ENCODE results near the gene CPT1B. TPM values are rescaled to one million over a fixed set of nuclear protein-coding genes. Genes with fewer than 3 reads are reported as not detected.

The CPT1B gene
- total and polyA plus RNA-seq, 10 of the 15 experiments (the other 5 are each of a cell fraction or from before 2014, with no cell fraction given), result 3.5 to 54.0 (median 21.7) TPM

GRCh38 chr22:50621948-50622722 is 43.9 kb upstream of the CPT1B start:
- Histone ChIP-seq H3K4me1 (ENCODE audit: control insufficient read depth, insufficient read depth, low read length) (peaks cover 28% of the 10 kb centered on the region), H2AFZ (ENCODE audit: control insufficient read depth, low read depth, low read length) (peak overlapping the region; percentile 87), H3K9me3 (replicated peaks; ENCODE audit: control insufficient read depth, insufficient read depth, low read length) (no peaks in the 10 kb centered on the region), H3K4me2 (ENCODE audit: control insufficient read depth, insufficient read depth) (peak overlapping the region; percentile 100), H3K79me2 (ENCODE audit: control insufficient read depth, insufficient read depth, low read length) (peaks cover 3% of the 10 kb centered on the region; the same call in 1 of the 2 replicates), H3K9ac (ENCODE audit: control insufficient read depth, insufficient read depth, low read length) (peak overlapping the region; percentile 84), H3K27me3 (replicated peaks in 1 of 2; ENCODE audit: control insufficient read depth in 2 of 2, insufficient read depth in 2 of 2, low read length in 1 of 2) (no peaks in the 10 kb centered on the region), H3K27ac (ENCODE audit: control insufficient read depth, insufficient read depth) (peak overlapping the region; percentile 97), H3K4me3 (peak overlapping the region; percentile 70), H4K20me1 (ENCODE audit: control insufficient read depth, insufficient read depth) (no peaks in the 10 kb centered on the region), H3K36me3 (ENCODE audit: control insufficient read depth in 2 of 2, insufficient read depth in 2 of 2, low read length in 1 of 2) (no peaks in the 10 kb centered on the region; a peak in 2 of 4 replicates)
- RAD21 ChIA-PET (ENCODE audit: unreplicated experiment), result interaction anchor here (1.0 to 4.0 kb wide), 15 partner anchors 20 to 381 kb away, joined by 3 to 43 read pairs (median 6); partner anchors contain the start of genes LMF2, NCAPH2, SCO2 and TYMP
- intact Hi-C loops (cut with micrococcal nuclease; ENCODE audit: unreplicated experiment) (loop anchor here (5.0 kb wide), 3 partner anchors 70 to 380 kb away; no protein-coding TSS in a partner anchor), in situ Hi-C loops (cut with MboI) (loop anchor here (5.0 kb wide), 1 partner anchor 95 kb away; the partner anchor contains the start of gene SCO2)
- FAIRE-seq, result no peak
- POLR2A ChIA-PET, result interaction anchor here (1.0 to 2.1 kb wide), 7 partner anchors 40 to 149 kb away, joined by 3 to 11 read pairs (median 4); partner anchors contain the start of genes CHKB and SCO2
- ATAC-seq, result peak; percentile 31
- DNase-seq (ENCODE audit: low read depth, low spot score), result peak; percentile 15
- CTCF ChIA-PET, result interaction anchor here (0.6 to 3.5 kb wide), 30 partner anchors 8 to 471 kb away, joined by 3 to 32 read pairs (median 9); partner anchors contain the start of genes KLHDC7B, LMF2, NCAPH2 and SCO2
- SMC1A ChIA-PET (ENCODE audit: uncharacterized antibody, unreplicated experiment), result interaction anchor here (1.0 to 3.4 kb wide), 13 partner anchors 11 to 379 kb away, joined by 3 to 20 read pairs (median 6); partner anchors contain the start of genes LMF2, NCAPH2, SCO2 and SYCE3
- 17% methylated on average over 18 of the region's 18 CpGs for WGBS (ENCODE audit: insufficient coverage, insufficient replicate concordance, low lambda C conversion rate, missing lambda C conversion rate)
- BruUV-seq (replicated peaks), result TSS peak; percentile 98
- TF ChIP-seq RFX5 (IDR thresholded peaks at IDR 0.05; ENCODE audit: low read depth, low read length), result no peak
- no peak for TF ChIP-seq ZNF384 (IDR thresholded peaks at IDR 0.05; ENCODE audit: borderline replicate concordance, low read depth, low read length)
- TF ChIP-seq ZBED1 (IDR thresholded peaks at IDR 0.05; ENCODE audit: borderline replicate concordance), result no peak
- no peak for TF ChIP-seq TCF7 (IDR thresholded peaks at IDR 0.05; ENCODE audit: borderline replicate concordance)
- TF ChIP-seq, protein P1, sequence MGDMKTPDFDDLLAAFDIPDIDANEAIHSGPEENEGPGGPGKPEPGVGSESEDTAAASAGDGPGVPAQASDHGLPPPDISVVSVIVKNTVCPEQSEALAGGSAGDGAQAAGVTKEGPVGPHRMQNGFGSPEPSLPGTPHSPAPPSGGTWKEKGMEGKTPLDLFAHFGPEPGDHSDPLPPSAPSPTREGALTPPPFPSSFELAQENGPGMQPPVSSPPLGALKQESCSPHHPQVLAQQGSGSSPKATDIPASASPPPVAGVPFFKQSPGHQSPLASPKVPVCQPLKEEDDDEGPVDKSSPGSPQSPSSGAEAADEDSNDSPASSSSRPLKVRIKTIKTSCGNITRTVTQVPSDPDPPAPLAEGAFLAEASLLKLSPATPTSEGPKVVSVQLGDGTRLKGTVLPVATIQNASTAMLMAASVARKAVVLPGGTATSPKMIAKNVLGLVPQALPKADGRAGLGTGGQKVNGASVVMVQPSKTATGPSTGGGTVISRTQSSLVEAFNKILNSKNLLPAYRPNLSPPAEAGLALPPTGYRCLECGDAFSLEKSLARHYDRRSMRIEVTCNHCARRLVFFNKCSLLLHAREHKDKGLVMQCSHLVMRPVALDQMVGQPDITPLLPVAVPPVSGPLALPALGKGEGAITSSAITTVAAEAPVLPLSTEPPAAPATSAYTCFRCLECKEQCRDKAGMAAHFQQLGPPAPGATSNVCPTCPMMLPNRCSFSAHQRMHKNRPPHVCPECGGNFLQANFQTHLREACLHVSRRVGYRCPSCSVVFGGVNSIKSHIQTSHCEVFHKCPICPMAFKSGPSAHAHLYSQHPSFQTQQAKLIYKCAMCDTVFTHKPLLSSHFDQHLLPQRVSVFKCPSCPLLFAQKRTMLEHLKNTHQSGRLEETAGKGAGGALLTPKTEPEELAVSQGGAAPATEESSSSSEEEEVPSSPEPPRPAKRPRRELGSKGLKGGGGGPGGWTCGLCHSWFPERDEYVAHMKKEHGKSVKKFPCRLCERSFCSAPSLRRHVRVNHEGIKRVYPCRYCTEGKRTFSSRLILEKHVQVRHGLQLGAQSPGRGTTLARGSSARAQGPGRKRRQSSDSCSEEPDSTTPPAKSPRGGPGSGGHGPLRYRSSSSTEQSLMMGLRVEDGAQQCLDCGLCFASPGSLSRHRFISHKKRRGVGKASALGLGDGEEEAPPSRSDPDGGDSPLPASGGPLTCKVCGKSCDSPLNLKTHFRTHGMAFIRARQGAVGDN (IDR thresholded peaks at IDR 0.05), result peak; percentile 47; the same call in 1 of the 2 replicates
- no peak for TF ChIP-seq SREBF1 (IDR thresholded peaks at IDR 0.05; ENCODE audit: low read length)
- no peak for TF ChIP-seq ZNF24 (IDR thresholded peaks at IDR 0.05)
- peak in 1 of 2 experiments; percentile 25; a peak in 1 of 4 replicates for TF ChIP-seq IKZF2 (IDR thresholded peaks at IDR 0.05)
- no peak for TF ChIP-seq PAX8 (IDR thresholded peaks at IDR 0.05)
- no peak for TF ChIP-seq WRNIP1 (IDR thresholded peaks at IDR 0.05; ENCODE audit: borderline replicate concordance, low read depth, low read length)
- peak; percentile 55; the same call in 1 of the 2 replicates for TF ChIP-seq FOXM1 (IDR thresholded peaks at IDR 0.05; ENCODE audit: low read depth, low read length)
- no peak for TF ChIP-seq RAD21 (IDR thresholded peaks at IDR 0.05; ENCODE audit: insufficient read depth, low read depth, low read length)
- TF ChIP-seq SMARCA5 (IDR thresholded peaks at IDR 0.05), result peak; percentile 48; the same call in 1 of the 2 replicates
- TF ChIP-seq CREB1 (IDR thresholded peaks at IDR 0.05; ENCODE audit: low read depth), result no peak
- TF ChIP-seq, protein P2, sequence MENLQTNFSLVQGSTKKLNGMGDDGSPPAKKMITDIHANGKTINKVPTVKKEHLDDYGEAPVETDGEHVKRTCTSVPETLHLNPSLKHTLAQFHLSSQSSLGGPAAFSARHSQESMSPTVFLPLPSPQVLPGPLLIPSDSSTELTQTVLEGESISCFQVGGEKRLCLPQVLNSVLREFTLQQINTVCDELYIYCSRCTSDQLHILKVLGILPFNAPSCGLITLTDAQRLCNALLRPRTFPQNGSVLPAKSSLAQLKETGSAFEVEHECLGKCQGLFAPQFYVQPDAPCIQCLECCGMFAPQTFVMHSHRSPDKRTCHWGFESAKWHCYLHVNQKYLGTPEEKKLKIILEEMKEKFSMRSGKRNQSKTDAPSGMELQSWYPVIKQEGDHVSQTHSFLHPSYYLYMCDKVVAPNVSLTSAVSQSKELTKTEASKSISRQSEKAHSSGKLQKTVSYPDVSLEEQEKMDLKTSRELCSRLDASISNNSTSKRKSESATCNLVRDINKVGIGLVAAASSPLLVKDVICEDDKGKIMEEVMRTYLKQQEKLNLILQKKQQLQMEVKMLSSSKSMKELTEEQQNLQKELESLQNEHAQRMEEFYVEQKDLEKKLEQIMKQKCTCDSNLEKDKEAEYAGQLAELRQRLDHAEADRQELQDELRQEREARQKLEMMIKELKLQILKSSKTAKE (IDR thresholded peaks at IDR 0.05; ENCODE audit: low read depth, poor library complexity, severe bottlenecking), result peak; percentile 44
